HUES48 (cell line): ENCODE measurements around the gene FUT7.
A peak's percentile ranks its signal among the peaks of the same experiment; 100 is the strongest.
"Not testable (repeated sequence)": the region's sequence is repeated elsewhere in the genome, so short reads cannot be mapped to it uniquely, and the experiment has no call there.

Experiments
- H3K27ac ChIP-seq: one replicate; pipeline ENCODE4 v1.7.0; 2013; ENCODE audit warnings: low read depth, low read length, inconsistent platforms
- H3K27me3 ChIP-seq: 2 replicates; pipeline ENCODE4 v1.6.1; 2013; ENCODE audit warnings: mild to moderate bottlenecking, low read length; ENCODE audit not compliant: control insufficient read depth, insufficient read depth
- H3K36me3 ChIP-seq: 2 replicates; pipeline ENCODE4 v1.6.1; 2013; ENCODE audit warnings: low read length; ENCODE audit not compliant: control insufficient read depth, insufficient read depth
- H3K4me1 ChIP-seq: 2 replicates; pipeline ENCODE4 v1.6.1; 2013; ENCODE audit warnings: mild to moderate bottlenecking, low read length; ENCODE audit not compliant: control insufficient read depth, insufficient read depth
- H3K4me3 ChIP-seq: 2 replicates; pipeline ENCODE4 v1.5.1; 2013; ENCODE audit warnings: mild to moderate bottlenecking, low read depth, low read length
- H3K9ac ChIP-seq: 2 replicates; pipeline ENCODE4 v1.6.1; 2013; ENCODE audit warnings: mild to moderate bottlenecking, low read depth, low read length, moderate library complexity
- H3K9me3 ChIP-seq: 2 replicates; pipeline ENCODE4 v1.6.1; 2013; ENCODE audit warnings: low read length; ENCODE audit not compliant: control insufficient read depth, insufficient read depth

FUT7 gene

GRCh38 chr9:137006116-137007003 lies 25.5 kb downstream of the FUT7 start:
- no peaks in the 10 kb centered on the region for H3K4me1 ChIP-seq
- H3K27me3 ChIP-seq = no peaks in the 10 kb centered on the region
- no peak overlapping the region for H3K4me3 ChIP-seq
- no peak overlapping the region for H3K9ac ChIP-seq
- no peak overlapping the region for H3K27ac ChIP-seq
- no peaks in the 10 kb centered on the region; the same call in 1 of the 2 replicates for H3K9me3 ChIP-seq
- H3K36me3 ChIP-seq = no peaks in the 10 kb centered on the region

DNA sequence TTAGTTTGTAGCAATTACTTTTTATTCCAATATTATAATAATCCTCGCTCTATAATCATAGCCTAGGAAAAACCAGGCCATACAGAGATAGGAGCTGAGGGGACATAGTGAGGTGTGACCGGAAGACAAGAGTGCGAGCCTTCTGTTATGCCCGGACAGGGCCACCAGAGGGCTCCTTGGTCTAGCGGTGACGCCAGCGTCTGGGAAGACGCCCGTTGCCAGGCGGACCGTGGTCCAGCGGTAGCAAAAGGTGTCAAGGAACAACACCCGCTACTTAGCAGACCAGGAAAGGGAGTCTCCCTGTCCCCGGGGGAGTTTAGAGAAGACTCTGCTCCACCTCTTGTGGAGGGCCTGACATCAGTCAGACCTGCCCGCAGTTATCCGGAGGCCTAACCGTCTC lies 27.6 kb downstream of the FUT7 start:
- H3K9ac ChIP-seq, H3K27ac ChIP-seq, H3K4me3 ChIP-seq, H3K27me3 ChIP-seq, H3K9me3 ChIP-seq, H3K36me3 ChIP-seq, H3K4me1 ChIP-seq: not testable (repeated sequence)

- H3K36me3 ChIP-seq = no peaks in the 10 kb centered on the region
- no peaks in the 10 kb centered on the region; the same call in 1 of the 2 replicates for H3K4me1 ChIP-seq
- H3K27me3 ChIP-seq = 0 out of 2 replicates have a peak, but pooled peaks cover under 1% of the 10 kb centered on the region
- H3K4me3 ChIP-seq = no peak overlapping the region
- H3K9me3 ChIP-seq = no peaks in the 10 kb centered on the region; the same call in 1 of the 2 replicates
- no peak overlapping the region for H3K27ac ChIP-seq
- H3K9ac ChIP-seq = no peak overlapping the region
Measured at GRCh38 chr9:137002646-137003041, 29.2 kb downstream of the FUT7 start.

GRCh38 chr9:137001857-137002645 lies 29.8 kb downstream of the FUT7 start:
- Histone ChIP-seq H3K4me3 (no peak overlapping the region), H3K27ac (no peak overlapping the region), H3K27me3 (0 out of 2 replicates have a peak, but pooled peaks cover 6% of the 10 kb centered on the region), H3K9me3 (no peaks in the 10 kb centered on the region; the same call in 1 of the 2 replicates), H3K9ac (no peak overlapping the region), H3K4me1 (peaks cover 6% of the 10 kb centered on the region; the same call in 1 of the 2 replicates), H3K36me3 (no peaks in the 10 kb centered on the region)

DNA sequence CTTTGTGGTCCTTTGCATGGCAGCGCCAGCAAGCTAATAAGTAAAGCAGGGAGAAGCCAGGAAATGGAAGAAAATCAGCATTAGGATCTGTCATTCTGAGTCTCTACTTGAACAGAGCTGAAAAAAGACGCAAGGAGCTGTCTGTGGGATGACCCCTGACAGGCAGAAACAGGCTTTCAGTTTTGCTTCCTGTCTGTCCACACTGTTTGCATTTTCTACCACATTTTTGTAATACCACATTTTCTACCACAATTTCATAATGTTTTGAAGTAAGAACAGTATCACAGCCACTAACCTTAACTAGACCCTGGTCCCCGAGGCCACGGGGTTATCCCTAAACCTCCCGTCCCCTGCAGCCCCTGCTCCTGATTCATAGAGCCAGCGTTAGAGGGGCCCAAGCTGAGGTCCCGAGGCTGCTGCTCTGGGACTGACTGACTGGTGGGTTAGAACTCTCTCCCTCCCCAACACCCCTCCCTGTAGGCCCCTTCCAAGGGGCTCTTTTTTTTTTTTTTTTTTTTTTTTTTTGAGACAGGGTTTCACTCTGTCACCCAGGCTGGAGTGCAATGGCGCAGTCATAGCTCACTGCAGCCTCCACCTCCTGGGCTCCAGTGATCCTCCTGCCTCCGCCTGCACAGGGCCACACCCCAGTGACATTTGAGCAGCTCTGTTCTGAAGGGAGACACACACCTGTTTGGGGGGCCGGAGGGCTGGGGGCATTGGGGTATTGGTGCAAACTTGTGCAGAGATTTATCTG lies 31.5 kb downstream of the FUT7 start:
- H3K4me3 ChIP-seq = no peak overlapping the region
- H3K9ac ChIP-seq = no peak overlapping the region
- no peaks in the 10 kb centered on the region for H3K36me3 ChIP-seq
- no peak overlapping the region for H3K27ac ChIP-seq
- peaks cover 17% of the 10 kb centered on the region; the same call in 1 of the 2 replicates for H3K27me3 ChIP-seq
- H3K9me3 ChIP-seq = no peaks in the 10 kb centered on the region; the same call in 1 of the 2 replicates
- peaks cover 6% of the 10 kb centered on the region; the same call in 1 of the 2 replicates for H3K4me1 ChIP-seq

- no peak overlapping the region for H3K9ac ChIP-seq
- 0 out of 2 replicates have a peak, but pooled peaks cover 7% of the 10 kb centered on the region for H3K36me3 ChIP-seq
- H3K27ac ChIP-seq = no peak overlapping the region
- peaks cover 35% of the 10 kb centered on the region for H3K27me3 ChIP-seq
- H3K4me3 ChIP-seq = no peak overlapping the region
- no peaks in the 10 kb centered on the region for H3K9me3 ChIP-seq
- peaks cover 6% of the 10 kb centered on the region; the same call in 1 of the 2 replicates for H3K4me1 ChIP-seq
Measured at GRCh38 chr9:136997830-136998234, 34.1 kb downstream of the FUT7 start.

- Histone ChIP-seq H3K27me3 (peaks cover 35% of the 10 kb centered on the region), H3K4me1 (peaks cover 6% of the 10 kb centered on the region; the same call in 1 of the 2 replicates), H3K36me3 (0 out of 2 replicates have a peak, but pooled peaks cover 7% of the 10 kb centered on the region), H3K27ac (no peak overlapping the region), H3K9me3 (no peaks in the 10 kb centered on the region), H3K4me3 (no peak overlapping the region), H3K9ac (no peak overlapping the region)
Measured at GRCh38 chr9:136997371-136997770, 34.5 kb downstream of the FUT7 start.

GRCh38 chr9:136996361-136997292 lies 35.3 kb downstream of the FUT7 start, which contains the start of gene CLIC3:
Gene CLIC3 (minus strand): TSS chr9:136996568. CDS start chr9:136996543, 25 bp downstream.
- Histone ChIP-seq H3K36me3 (0 out of 2 replicates have a peak, but pooled peaks cover 7% of the 10 kb centered on the region), H3K4me3 (peak within 1 kb of the TSS; percentile 23; the same call in 1 of the 2 replicates), H3K9ac (no peak within 1 kb of the TSS), H3K9me3 (no peaks in the 10 kb centered on the region), H3K4me1 (peaks cover 6% of the 10 kb centered on the region; the same call in 1 of the 2 replicates), H3K27me3 (peaks cover 35% of the 10 kb centered on the region), H3K27ac (no peak within 1 kb of the TSS)

DNA sequence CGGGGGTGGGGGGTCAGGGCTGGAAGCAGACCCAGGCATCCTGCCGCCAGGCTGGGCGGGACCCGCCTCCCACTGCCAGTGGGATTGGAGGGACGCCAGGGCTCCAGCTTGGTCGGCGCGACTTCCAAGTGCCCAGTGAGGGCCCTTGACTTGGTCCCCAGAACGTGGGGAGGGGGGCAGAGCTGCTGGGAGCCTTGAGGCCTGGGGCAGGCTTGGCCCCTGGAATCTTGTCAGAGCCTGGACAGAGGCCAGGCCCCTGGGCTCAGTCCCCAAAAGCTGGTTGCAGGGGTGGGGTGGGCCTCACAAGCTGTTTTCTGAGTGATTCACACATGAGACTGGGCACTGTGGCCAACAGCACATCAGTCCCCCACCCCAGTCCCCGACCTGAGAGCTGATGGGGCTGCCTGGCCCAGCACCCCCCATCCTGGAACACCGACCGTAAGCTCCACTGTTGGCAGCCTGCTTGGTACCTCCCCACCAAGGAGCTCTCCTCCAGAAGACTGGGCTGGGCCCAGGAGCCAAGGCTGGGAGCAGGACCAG lies 36.0 kb downstream of the FUT7 start:
- peaks cover 6% of the 10 kb centered on the region; the same call in 1 of the 2 replicates for H3K4me1 ChIP-seq

More for the DNA sequence above, 36.0 kb downstream of the FUT7 start:
- Histone ChIP-seq H3K9me3 (no peaks in the 10 kb centered on the region), H3K9ac (no peak overlapping the region), H3K4me3 (no peak overlapping the region), H3K36me3 (0 out of 2 replicates have a peak, but pooled peaks cover 7% of the 10 kb centered on the region), H3K27ac (no peak overlapping the region), H3K27me3 (peaks cover 41% of the 10 kb centered on the region)
